ENCODE results near the gene UPK3BL1.
"Not testable (repeated sequence)": the region's sequence is repeated elsewhere in the genome, so short reads cannot be mapped to it uniquely, and the experiment has no call there.

DNA sequence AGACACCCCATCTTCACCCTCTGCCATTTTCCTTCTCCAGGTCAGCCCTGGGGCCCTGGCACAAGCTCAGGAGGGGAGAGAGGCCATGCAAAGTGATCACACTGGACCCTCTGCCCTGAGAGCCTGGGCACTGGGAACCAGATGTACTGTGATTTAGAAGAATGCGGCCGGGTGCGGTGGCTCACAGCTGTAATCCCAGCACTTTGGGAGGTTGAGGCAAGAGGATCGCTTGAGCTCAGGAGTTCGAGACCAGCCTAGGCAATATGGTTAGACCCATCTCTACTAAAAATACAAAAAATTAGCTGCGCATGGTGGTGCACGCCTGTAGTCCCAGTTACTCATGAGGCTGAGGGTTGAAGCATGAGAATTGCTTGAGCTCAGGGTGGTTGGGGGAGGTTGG is 5.2 kb upstream of the UPK3BL1 start:
- TF ChIP-seq, protein P1, sequence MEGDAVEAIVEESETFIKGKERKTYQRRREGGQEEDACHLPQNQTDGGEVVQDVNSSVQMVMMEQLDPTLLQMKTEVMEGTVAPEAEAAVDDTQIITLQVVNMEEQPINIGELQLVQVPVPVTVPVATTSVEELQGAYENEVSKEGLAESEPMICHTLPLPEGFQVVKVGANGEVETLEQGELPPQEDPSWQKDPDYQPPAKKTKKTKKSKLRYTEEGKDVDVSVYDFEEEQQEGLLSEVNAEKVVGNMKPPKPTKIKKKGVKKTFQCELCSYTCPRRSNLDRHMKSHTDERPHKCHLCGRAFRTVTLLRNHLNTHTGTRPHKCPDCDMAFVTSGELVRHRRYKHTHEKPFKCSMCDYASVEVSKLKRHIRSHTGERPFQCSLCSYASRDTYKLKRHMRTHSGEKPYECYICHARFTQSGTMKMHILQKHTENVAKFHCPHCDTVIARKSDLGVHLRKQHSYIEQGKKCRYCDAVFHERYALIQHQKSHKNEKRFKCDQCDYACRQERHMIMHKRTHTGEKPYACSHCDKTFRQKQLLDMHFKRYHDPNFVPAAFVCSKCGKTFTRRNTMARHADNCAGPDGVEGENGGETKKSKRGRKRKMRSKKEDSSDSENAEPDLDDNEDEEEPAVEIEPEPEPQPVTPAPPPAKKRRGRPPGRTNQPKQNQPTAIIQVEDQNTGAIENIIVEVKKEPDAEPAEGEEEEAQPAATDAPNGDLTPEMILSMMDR (IDR thresholded peaks at IDR 0.05), result not testable (repeated sequence)
- TF ChIP-seq POLR2AphosphoS5, POLR2A, EP300 (IDR thresholded peaks at IDR 0.05): not testable (repeated sequence)

All from stomach (tissue), 4 donors.